TTC549 (cell line): ENCODE results near the gene SEC14L6.
"Not testable (repeated sequence)": the region's sequence is repeated elsewhere in the genome, so short reads cannot be mapped to it uniquely, and the experiment has no call there.

Source experiments
- FAIRE-seq: peaks from 2 replicates; lab custom pipeline; 2012; peaks lifted over from hg19 to GRCh38; lab: Jason Lieb, UNC

SEC14L6 gene

DNA sequence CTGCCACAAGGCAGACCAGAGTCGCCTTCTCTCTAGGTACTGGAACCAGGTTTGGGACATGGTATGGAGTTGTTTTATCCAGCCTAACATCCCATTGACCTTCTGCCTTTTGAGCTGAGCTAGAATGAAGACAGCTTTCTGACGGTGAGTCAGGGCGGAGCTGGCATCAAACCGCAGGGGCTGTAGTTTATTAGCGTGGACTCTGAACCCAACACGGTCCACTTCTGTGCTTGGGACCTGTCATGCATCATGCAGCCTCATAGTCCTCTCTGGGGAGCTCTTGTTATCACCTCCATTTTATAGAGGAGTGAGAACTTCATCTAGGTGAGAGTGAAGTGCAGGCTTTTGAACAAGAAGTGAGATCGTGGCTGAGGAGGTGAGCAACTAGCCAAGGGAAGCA is 19.6 kb upstream of the SEC14L6 start:
- FAIRE-seq: no peak

DNA sequence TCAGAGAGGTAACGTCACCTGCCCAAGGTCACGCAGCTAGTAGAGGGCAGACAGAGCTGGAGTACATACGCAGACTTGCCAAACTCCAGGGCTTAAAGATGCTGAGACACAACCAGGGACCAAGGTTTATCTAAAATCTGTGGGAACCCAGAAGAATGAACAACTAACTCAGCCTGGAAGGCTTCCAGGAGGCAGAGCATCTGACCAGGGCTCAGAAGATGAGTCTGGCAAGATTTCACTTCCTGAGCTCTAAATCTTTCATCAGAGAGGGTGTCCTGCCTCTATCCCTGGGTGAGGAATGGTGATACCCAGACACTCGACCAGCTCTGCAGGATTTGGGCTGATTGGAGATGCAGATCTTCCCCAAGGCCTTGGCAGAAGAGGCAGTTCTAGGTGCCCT is 18.8 kb upstream of the SEC14L6 start:
- FAIRE-seq: no peak

DNA sequence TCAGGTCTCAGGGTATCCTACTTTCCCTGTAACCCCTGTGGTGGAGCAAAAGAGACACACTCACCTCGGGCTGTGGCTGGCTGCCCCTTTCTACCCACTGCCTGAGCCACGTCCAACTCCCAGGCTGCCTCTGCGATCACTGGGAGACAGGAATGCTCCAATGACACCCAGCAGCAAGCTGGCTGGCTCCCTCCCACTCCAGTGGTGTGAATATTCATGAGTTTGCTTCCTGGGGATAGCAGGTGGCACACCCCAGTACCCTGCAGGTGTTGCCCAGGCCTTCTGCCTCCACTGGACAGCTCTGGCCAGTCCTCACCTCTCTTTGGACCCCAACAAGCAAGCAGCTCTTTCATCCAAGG is 18.2 kb upstream of the SEC14L6 start:
- no peak for FAIRE-seq

DNA sequence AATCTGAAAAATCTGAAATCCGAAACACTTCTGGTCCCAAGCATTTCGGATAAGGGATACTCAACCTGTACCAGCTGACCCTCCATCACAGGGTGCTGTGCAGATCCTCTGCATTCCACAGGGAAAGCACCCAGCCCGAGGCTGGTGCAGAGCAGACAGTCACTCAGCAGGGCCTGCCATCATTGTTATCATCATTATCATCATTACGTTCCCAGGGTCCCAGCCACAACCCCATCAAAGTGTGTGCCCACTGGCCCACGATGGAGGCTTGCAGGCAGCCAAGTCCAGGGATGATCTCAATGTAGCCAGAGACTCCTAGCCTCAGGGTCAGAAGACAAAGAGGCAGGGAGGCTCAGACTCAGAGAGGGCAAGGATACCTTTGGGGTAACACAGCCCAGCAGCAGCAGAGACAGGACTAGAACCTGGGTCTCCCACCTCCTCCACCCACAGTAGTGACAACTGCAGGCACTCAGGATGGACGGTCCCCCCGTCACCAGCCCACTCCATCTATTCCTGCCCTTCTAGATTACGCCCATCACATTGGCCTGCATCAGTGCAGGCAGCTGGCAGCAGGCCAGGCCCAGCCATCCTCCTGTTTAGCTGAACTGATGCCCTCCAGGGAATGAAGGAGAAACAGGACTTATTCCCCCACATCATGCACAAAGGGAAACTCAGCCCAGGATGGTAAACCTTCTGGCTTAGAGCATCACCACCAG is 17.7 kb upstream of the SEC14L6 start:
- FAIRE-seq: no peak

GRCh38 chr22:30562366-30562765 is 15.8 kb upstream of the SEC14L6 start:
- no peak for FAIRE-seq

GRCh38 chr22:30561402-30562189 is 15.1 kb upstream of the SEC14L6 start:
- FAIRE-seq: no peak

DNA sequence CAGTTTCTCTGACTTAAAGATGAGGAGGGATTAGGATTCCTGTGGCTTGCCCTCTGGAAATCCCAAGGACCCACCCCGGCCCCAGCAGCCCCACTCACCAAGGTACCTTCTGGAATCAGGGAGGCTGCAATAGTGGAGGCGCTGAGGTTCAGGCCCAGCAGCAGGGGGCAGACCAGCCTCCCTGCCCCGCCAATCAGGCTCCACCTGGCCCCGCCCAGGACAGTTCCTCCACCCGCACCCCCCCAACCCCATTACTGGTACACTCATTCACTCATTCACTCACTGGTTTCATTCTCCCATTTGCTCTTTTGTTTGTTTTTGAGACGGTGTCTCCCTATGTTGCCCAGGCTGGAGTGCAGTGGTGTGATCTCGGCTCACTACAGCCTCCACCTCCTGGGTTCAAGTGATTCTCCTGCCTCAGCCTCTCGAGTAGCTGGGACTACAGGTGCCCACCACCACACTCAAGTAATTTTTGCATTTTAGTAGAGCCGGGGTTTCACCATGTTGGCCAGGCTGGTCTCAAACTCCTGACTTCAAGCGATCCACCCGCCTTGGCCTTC is 14.2 kb upstream of the SEC14L6 start:
- not testable (repeated sequence) for FAIRE-seq

- no peak for FAIRE-seq
Observed at GRCh38 chr22:30559889-30560288, 13.3 kb upstream of the SEC14L6 start.

GRCh38 chr22:30557243-30557642 is 10.7 kb upstream of the SEC14L6 start:
- FAIRE-seq: no peak

DNA sequence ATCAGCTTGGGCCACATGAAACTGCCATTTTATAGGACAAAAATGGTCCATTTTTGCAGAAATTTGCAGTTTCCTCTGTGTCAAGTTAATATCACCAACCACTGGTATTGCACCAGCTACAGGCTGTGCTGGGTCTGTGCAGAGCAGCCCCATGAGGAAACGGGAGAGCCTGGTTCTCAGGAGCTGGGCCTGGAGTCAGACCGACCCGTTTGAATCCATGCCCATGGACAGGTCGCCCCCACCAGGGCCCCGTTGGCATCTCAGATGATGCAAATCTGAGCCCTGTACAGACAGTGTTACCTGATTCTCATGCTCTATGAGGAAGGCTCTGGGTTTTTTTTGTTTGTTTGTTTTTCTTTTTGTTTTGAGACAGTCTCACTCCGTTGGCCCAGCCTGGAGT is 9.8 kb upstream of the SEC14L6 start:
- FAIRE-seq: no peak

DNA sequence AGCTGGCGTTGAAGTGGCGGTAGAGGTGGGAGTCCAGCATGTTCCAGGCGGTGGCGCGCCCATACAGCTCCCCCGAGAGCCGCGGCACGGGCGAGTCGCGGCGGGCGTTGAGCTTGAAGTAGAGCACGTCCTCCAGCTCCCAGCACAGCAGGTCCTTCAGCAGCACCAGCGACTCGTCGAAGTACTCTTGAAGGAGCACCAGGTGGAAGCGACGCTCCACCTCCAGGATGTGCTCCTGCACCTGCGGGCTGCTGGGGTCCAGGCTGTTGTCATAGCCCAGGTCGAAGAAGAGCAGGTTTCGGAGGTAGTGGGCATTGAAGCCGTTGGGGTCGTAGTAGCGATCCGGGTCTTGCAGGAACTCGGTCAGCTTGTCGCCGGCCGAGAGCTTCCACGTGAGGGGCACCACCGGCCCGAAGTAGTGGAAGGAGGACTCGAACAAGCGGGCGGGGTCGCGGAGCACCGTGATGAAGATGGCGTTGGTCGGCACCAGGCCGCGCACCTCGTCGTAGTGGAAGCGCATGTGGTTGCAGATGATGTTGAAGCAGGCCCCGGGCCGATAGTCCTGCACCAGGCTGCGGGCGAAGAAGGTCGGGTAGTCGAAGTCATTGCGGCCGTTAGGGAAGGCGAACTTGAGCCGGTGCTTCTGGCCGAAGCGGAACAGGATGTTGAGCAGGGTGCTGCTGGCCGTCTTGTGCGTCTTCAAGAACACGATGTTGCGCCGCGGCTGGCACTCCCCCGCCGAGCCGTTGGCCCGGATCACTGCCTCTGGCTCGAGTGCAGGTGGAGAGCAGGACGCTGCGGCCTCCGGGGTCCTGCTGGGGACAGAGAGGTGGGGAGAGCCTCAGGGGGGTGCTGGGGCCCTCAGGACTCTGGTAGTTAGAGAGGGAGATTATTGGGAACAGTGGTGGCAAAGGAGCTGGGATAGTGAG is 9.0 kb upstream of the SEC14L6 start:
- FAIRE-seq: no peak

- no peak for FAIRE-seq
Observed at GRCh38 chr22:30553971-30554370, 7.4 kb upstream of the SEC14L6 start.

DNA sequence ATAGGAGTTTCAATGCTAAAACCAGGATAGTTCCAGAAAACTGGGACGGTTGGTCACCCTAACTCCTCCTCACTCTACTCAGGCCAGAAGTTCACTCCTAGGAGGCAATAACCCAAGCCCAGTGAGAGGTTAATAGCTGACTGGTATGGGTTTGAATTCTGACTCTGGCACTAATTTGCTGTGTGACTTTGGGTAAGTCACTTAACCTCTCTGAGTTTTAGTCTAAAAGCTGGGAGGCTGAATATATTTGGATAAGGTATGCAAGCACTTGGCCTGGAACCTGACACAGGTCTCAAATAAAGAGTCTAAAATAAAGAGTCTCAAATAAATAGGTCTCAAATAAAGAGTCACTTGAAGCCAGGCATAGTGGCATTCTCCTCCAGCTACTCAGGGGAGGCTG is 6.2 kb upstream of the SEC14L6 start:
- no peak for FAIRE-seq

DNA sequence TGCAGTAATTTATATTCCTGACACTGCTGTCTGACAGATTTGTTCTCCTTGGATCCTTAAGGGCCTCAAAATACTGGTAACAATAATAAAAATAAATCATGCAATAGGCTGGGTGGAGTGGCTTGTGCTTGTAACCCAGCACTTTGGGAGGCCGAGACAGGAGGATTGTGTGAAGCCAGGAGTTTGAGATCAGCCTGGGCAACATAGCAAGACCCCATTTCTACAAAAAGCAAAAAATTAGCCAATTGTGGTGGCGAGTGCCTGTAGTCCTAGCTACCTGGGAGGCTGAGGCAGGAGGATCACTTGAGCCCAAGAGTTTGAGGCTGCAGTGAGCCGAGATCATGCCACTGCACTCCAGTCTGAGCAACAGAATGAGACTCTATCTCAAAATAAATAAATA is 5.3 kb upstream of the SEC14L6 start:
- not testable (repeated sequence) for FAIRE-seq

- FAIRE-seq: no peak
Observed at GRCh38 chr22:30547188-30547587, 647 bp upstream of the SEC14L6 start.

DNA sequence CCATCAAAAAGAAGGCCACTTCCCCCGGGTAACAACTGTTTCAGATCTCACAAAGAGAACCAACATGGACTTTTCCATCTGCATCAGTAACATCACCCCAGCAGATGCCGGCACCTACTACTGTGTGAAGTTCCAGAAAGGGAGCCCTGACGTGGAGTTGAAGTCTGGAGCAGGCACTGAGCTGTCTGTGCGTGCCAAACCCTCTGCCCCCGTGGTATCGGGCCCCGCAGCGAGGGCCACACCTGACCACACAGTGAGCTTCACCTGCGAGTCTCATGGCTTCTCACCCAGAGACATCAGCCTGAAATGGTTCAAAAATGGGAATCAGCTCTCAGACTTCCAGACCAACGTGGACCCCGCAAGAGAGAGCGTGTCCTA is 3.7 kb downstream of the SEC14L6 start:
- no peak for FAIRE-seq

GRCh38 chr22:30541961-30542810 is 4.4 kb downstream of the SEC14L6 start:
- no peak for FAIRE-seq

- not testable (repeated sequence) for FAIRE-seq
Observed at GRCh38 chr22:30541511-30541910, 5.0 kb downstream of the SEC14L6 start.

DNA sequence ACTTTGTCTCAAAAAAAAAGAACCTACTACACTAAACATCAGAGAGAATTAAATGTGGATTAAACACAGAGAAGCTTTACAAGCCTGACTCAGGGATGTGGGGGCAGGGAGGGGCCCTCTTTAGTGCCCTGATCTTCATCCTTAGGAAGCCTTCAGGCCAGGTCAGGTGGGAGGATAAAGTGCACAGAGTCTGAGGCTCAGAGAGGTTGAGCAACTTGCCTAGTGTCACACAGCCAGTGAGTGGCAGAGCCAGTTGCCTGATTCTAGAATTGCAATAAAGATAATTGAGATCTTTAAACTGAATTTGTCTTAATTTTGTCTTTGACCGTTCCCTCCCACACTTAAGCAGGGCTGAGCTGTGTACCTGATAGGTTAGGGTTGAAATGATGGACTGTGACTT is 7.2 kb downstream of the SEC14L6 start:
- FAIRE-seq: no peak

DNA sequence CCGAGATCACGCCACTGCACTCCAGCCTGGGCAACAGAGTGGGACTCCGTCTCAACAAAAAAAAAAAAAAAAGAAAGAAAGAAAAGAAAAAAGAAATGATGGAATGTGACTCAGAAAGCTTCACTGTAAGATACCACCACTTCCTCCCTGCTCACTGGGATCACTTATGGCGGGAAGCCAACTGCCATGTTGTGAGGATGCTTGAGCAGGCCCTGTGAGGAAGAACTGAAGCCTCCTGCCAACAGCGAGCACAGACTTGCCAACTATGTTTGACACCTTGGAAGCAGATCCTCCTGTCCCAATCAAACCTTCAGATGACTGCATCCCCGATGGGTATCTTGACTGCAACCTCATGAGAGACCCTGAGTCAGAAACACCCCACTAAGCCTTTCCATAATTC is 8.3 kb downstream of the SEC14L6 start:
- no peak for FAIRE-seq

- no peak for FAIRE-seq
Observed at GRCh38 chr22:30537083-30537731, 9.3 kb downstream of the SEC14L6 start.
